Mesenchymal stem cell (in vitro differentiated cells and primary cell): ENCODE results near the gene ZEB2.

Experiments used
- DNase-seq: peaks from one replicate; pipeline ENCODE4 v3.0.0-alpha.2; 2013
- H2AFZ ChIP-seq: one replicate; pipeline ENCODE4 v1.6.1; 2013; ENCODE audit warnings: low read depth, mild to moderate bottlenecking, control low read depth, inconsistent platforms, low read length, moderate library complexity
- H2AK5ac ChIP-seq: 2 replicates; pipeline ENCODE4 v1.6.1; 2013; ENCODE audit warnings: low read length, moderate library complexity, mild to moderate bottlenecking, inconsistent platforms; ENCODE audit not compliant: severe bottlenecking
- H2BK120ac ChIP-seq: one replicate; pipeline ENCODE4 v1.6.1; 2013; ENCODE audit warnings: low read depth, mild to moderate bottlenecking, inconsistent platforms, low read length, moderate library complexity
- H2BK12ac ChIP-seq, 2 experiments: one replicate each; pipeline ENCODE4 v1.6.1; 2013; ENCODE audit warnings: inconsistent platforms in 2 of 2, low read length in 2 of 2, mild to moderate bottlenecking in 2 of 2, moderate library complexity in 2 of 2, control low read depth in 1 of 2
- H2BK15ac ChIP-seq: one replicate; pipeline ENCODE4 v1.6.1; 2013; ENCODE audit warnings: mild to moderate bottlenecking, low read depth, inconsistent platforms; ENCODE audit not compliant: poor library complexity, severe bottlenecking
- H2BK5ac ChIP-seq: 2 replicates; pipeline ENCODE4 v1.6.1; 2013; ENCODE audit warnings: low read depth, mild to moderate bottlenecking, low read length, control low read depth, inconsistent platforms; ENCODE audit not compliant: poor library complexity, severe bottlenecking
- H3K14ac ChIP-seq, 2 experiments: one replicate each; pipeline ENCODE4 v1.6.1; 2013; ENCODE audit warnings: inconsistent platforms in 2 of 2, low read length in 2 of 2, control low read depth in 1 of 2, mild to moderate bottlenecking in 1 of 2, moderate library complexity in 1 of 2
- H3K18ac ChIP-seq, 2 experiments: one replicate each; pipeline ENCODE4 v1.6.1; 2013; ENCODE audit warnings: inconsistent platforms in 2 of 2, low read length in 2 of 2, control low read depth in 1 of 2, low read depth in 1 of 2, mild to moderate bottlenecking in 1 of 2
- H3K23ac ChIP-seq, 2 experiments: one replicate each; pipeline ENCODE4 v1.6.1; 2013; ENCODE audit warnings: inconsistent platforms in 2 of 2, low read length in 2 of 2, mild to moderate bottlenecking in 2 of 2, moderate library complexity in 2 of 2, control low read depth in 1 of 2
- H3K27ac ChIP-seq: 2 replicates; pipeline ENCODE4 v1.5.1; 2013; ENCODE audit warnings: mild to moderate bottlenecking, moderate library complexity, low read length, control low read depth, inconsistent platforms; ENCODE audit not compliant: poor library complexity, severe bottlenecking
- H3K27me3 ChIP-seq, 2 experiments: 2 replicates each; pipeline versions ENCODE4 v1.6.1 to v1.7.0; 2013; ENCODE audit warnings: low read length in 2 of 2, mild to moderate bottlenecking in 2 of 2, moderate library complexity in 2 of 2, control low read depth in 1 of 2, inconsistent platforms in 1 of 2; ENCODE audit not compliant: control insufficient read depth in 1 of 2, insufficient read depth in 1 of 2
- H3K36me3 ChIP-seq, 2 experiments: 2 replicates each; pipeline versions ENCODE4 v1.6.1 to v1.7.0; 2013; ENCODE audit warnings: low read length in 2 of 2, control low read depth in 1 of 2, inconsistent platforms in 1 of 2, low read depth in 1 of 2, mild to moderate bottlenecking in 1 of 2; ENCODE audit not compliant: insufficient read depth in 2 of 2, control insufficient read depth in 1 of 2
- H3K4ac ChIP-seq, 2 experiments: one replicate each; pipeline ENCODE4 v1.6.1; 2013; ENCODE audit warnings: inconsistent platforms in 2 of 2, low read length in 2 of 2, mild to moderate bottlenecking in 2 of 2, moderate library complexity in 2 of 2, control low read depth in 1 of 2, low read depth in 1 of 2
- H3K4me1 ChIP-seq: 2 replicates; pipeline ENCODE4 v1.6.1; 2013; ENCODE audit warnings: low read depth, low read length, control low read depth; ENCODE audit not compliant: control insufficient read depth, insufficient read depth
- H3K4me2 ChIP-seq: 2 replicates; pipeline ENCODE4 v1.6.1; 2013; ENCODE audit warnings: low read length, mild to moderate bottlenecking, inconsistent platforms; ENCODE audit not compliant: poor library complexity, severe bottlenecking
- H3K4me3 ChIP-seq, 2 experiments: 2 replicates each; pipeline versions ENCODE4 v1.5.1 to v1.7.0; 2013; ENCODE audit warnings: low read length in 2 of 2, mild to moderate bottlenecking in 2 of 2, control low read depth in 1 of 2, low read depth in 1 of 2; ENCODE audit not compliant: insufficient read depth in 1 of 2
- H3K79me1 ChIP-seq: replicated peaks from 2 replicates; pipeline ENCODE4 v1.6.1; 2013; ENCODE audit warnings: mild to moderate bottlenecking, control low read depth, low read length, inconsistent platforms; ENCODE audit not compliant: poor library complexity, severe bottlenecking
- H3K9ac ChIP-seq: 2 replicates; pipeline ENCODE4 v1.7.0; 2013; ENCODE audit warnings: mild to moderate bottlenecking, low read length, moderate library complexity
- H3K9me3 ChIP-seq: 2 replicates; pipeline ENCODE4 v1.7.0; 2013; ENCODE audit warnings: mild to moderate bottlenecking, low read length; ENCODE audit not compliant: control insufficient read depth
- H4K8ac ChIP-seq: one replicate; pipeline ENCODE4 v1.6.1; 2013; ENCODE audit warnings: inconsistent platforms, mild to moderate bottlenecking, low read length, moderate library complexity
- H4K91ac ChIP-seq: one replicate; pipeline ENCODE4 v1.6.1; 2013; ENCODE audit warnings: mild to moderate bottlenecking, low read length, inconsistent platforms
- WGBS: methylation state at CpG from one replicate; pipeline ENCODE4 v1.1.7; 2013; ENCODE audit warnings: mixed read lengths; 5-methylcytosine and 5-hydroxymethylcytosine counted together

ZEB2 gene

DNA sequence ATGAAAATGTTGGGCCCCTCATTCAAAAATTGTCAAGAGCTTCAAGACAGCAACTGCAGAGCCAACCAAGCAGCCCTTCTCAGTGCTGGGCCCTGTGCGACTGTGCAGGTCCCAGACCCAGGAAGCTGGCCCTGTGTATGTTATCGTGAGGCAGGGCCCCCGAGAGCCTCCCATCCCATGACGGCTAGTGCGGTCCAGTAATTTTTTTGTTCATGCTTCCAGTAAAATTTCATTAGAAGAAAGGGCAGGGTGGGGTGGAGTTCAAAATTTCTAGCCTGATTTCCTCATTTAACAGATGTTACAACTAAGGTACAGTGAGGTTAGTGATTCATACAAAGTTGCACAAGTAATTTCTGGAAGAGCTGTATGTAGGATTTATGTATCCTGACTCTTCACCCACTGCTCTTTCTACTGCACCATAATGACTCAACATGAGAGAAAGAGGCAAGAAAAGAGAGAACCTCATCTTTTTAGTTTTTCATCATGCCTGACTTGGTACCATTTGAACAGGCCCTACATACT, 105.5 kb downstream of the ZEB2 start:
- Histone ChIP-seq H4K8ac (no peak overlapping the region), H3K27me3 (no peaks in the 10 kb centered on the region), H3K4me3 (peak overlapping the region in 1 of 2 experiments; percentile 9), H2BK120ac (peak overlapping the region; percentile 42), H3K9me3 (peaks cover 4% of the 10 kb centered on the region), H3K27ac (no peak overlapping the region), H2AK5ac (no peak overlapping the region), H2BK5ac (no peak overlapping the region), H2BK12ac (no peak overlapping the region), H3K4me2 (no peak overlapping the region), H3K4ac (peak overlapping the region in 1 of 2 experiments; percentile 0), H3K18ac (peak overlapping the region in 1 of 2 experiments; percentile 86), H3K9ac (peak overlapping the region; percentile 71), H3K4me1 (peaks cover 1% of the 10 kb centered on the region), H4K91ac (no peak overlapping the region), H3K36me3 (peaks cover 0 to 50% of the 10 kb centered on the region in 2 experiments), H3K14ac (no peak overlapping the region), H3K79me1 (peaks cover 18% of the 10 kb centered on the region), H2AFZ (no peak overlapping the region), H2BK15ac (no peak overlapping the region), H3K23ac (no peak overlapping the region)
- DNase-seq, result peak; percentile 94
- WGBS, result 88% methylated on average over 5 of the region's 5 CpGs

DNA sequence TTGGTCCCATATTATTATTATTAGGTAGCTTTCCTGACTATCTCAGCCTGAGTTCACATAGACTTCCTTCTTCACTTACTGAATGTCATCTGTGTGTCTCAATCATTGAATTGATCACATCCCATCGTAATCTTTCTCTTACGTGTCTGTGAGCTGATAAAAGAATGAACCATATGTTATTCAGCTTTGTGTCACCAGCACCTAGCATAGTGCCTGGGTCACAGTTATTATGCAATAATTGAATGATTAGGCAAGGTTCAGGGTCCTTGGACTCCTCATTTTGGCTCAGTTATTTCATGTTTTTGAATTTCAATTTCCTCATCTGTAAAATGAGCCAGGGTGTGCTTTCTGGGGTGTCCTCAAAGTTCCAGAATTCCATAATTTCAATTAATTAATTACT, 107.2 kb downstream of the ZEB2 start:
- H3K4me3 ChIP-seq, result no peak overlapping the region
- peaks cover 4% of the 10 kb centered on the region for H3K9me3 ChIP-seq
- H2BK15ac ChIP-seq, result no peak overlapping the region
- peaks cover 0 to 56% of the 10 kb centered on the region in 2 experiments for H3K36me3 ChIP-seq
- no peak overlapping the region for H3K27ac ChIP-seq
- no peak overlapping the region for H2BK120ac ChIP-seq
- no peak for DNase-seq
- WGBS, result 100% methylated on average over 2 of the region's 2 CpGs
- H3K27me3 ChIP-seq, result no peaks in the 10 kb centered on the region
- no peak overlapping the region for H2AK5ac ChIP-seq
- H3K14ac ChIP-seq, result no peak overlapping the region
- no peak overlapping the region for H3K18ac ChIP-seq
- H4K8ac ChIP-seq, result no peak overlapping the region
- H2BK5ac ChIP-seq, result no peak overlapping the region
- peaks cover 1% of the 10 kb centered on the region for H3K4me1 ChIP-seq
- H3K79me1 ChIP-seq, result peaks cover 14% of the 10 kb centered on the region
- no peak overlapping the region for H2BK12ac ChIP-seq
- no peak overlapping the region for H2AFZ ChIP-seq
- H3K4me2 ChIP-seq, result no peak overlapping the region
- H3K9ac ChIP-seq, result no peak overlapping the region
- H3K4ac ChIP-seq, result no peak overlapping the region
- H3K23ac ChIP-seq, result no peak overlapping the region
- H4K91ac ChIP-seq, result no peak overlapping the region

DNA sequence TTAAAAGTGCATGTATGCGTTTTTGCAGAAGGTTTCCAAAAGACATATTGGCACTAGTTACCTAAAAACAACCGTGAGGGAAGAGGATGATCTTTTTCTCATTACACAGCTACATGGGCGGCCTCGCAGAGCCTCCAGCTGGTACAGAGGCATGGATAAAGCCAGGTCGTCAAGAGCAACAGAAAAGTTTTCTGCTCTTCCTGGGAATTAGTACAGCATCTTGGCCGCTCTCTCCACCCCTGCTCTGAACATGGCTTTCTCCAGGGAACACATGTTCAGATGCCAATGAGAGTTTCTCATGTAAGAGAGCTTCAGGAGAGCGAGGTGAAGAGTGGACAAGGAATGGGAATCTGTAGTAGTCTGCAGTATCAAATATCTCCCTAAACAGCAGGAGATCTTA, 108.4 kb downstream of the ZEB2 start:
- no peak overlapping the region for H3K4ac ChIP-seq
- no peaks in the 10 kb centered on the region for H3K27me3 ChIP-seq
- no peak overlapping the region for H2BK15ac ChIP-seq
- no peak for DNase-seq
- peaks cover 1% of the 10 kb centered on the region for H3K4me1 ChIP-seq
- H3K9me3 ChIP-seq, result no peaks in the 10 kb centered on the region
- no peak overlapping the region for H2AFZ ChIP-seq
- WGBS, result 96% methylated on average over 6 of the region's 7 CpGs
- H3K79me1 ChIP-seq, result peaks cover 17% of the 10 kb centered on the region
- no peak overlapping the region for H2AK5ac ChIP-seq
- H4K91ac ChIP-seq, result no peak overlapping the region
- no peak overlapping the region for H3K14ac ChIP-seq
- no peak overlapping the region for H2BK12ac ChIP-seq
- H3K4me2 ChIP-seq, result no peak overlapping the region
- peaks cover 0 to 56% of the 10 kb centered on the region in 2 experiments for H3K36me3 ChIP-seq
- H3K9ac ChIP-seq, result no peak overlapping the region
- H4K8ac ChIP-seq, result no peak overlapping the region
- no peak overlapping the region for H3K4me3 ChIP-seq
- H2BK5ac ChIP-seq, result no peak overlapping the region
- H2BK120ac ChIP-seq, result no peak overlapping the region
- H3K27ac ChIP-seq, result no peak overlapping the region
- H3K23ac ChIP-seq, result no peak overlapping the region
- no peak overlapping the region for H3K18ac ChIP-seq

DNA sequence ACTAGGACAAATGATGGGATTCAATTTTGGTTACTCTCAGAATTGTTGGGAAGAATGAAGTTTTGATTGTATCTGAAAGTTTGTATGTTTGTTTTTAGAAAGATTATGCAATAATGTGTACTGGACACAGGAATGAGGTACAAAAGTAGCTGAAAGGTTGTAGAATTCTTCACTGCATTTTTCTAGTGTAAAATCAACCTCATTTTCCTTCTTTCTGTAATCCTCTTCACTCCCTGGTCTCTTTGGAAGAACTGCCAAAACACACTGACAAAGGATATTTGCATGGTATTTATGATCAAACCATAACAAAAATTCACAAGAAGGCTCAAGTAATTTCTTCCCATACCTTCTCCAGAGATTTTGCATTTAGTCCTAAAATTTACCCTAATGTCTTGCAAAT, 110.7 kb downstream of the ZEB2 start:
- no peak overlapping the region for H3K14ac ChIP-seq
- no peak overlapping the region for H3K18ac ChIP-seq
- H3K79me1 ChIP-seq, result peaks cover 12% of the 10 kb centered on the region
- no peak overlapping the region for H2BK120ac ChIP-seq
- no peak overlapping the region for H2BK15ac ChIP-seq
- no peak overlapping the region for H3K9ac ChIP-seq
- no peak overlapping the region for H3K4me2 ChIP-seq
- H2AK5ac ChIP-seq, result no peak overlapping the region
- no peak overlapping the region for H3K4ac ChIP-seq
- H3K23ac ChIP-seq, result no peak overlapping the region
- H4K8ac ChIP-seq, result no peak overlapping the region
- H3K9me3 ChIP-seq, result no peaks in the 10 kb centered on the region
- no peak overlapping the region for H2AFZ ChIP-seq
- no peak overlapping the region for H2BK12ac ChIP-seq
- no peaks in the 10 kb centered on the region for H3K27me3 ChIP-seq
- no peak overlapping the region for H2BK5ac ChIP-seq
- no peak overlapping the region for H3K27ac ChIP-seq
- peaks cover 3% of the 10 kb centered on the region for H3K4me1 ChIP-seq
- H3K4me3 ChIP-seq, result no peak overlapping the region
- H3K36me3 ChIP-seq, result peaks cover 0 to 65% of the 10 kb centered on the region in 2 experiments
- no peak overlapping the region for H4K91ac ChIP-seq
- no peak for DNase-seq
